K562 (cell line): ENCODE data around the gene NUDT22. TPM values are rescaled to one million over a fixed set of nuclear protein-coding genes. Genes with fewer than 3 reads are reported as not detected.

Experiments used
- ATF1 ChIP-seq, 2 experiments: fragments of 450-650 bp in 1 of 2; IDR thresholded peaks; 2 replicates each; pipeline ENCODE4 v1.6.1; 2016; ENCODE audit warnings: missing compliant biosample characterization in 1 of 2, missing genetic modification characterization in 1 of 2
- GTF2A2 ChIP-seq: IDR thresholded peaks from 2 replicates; pipeline ENCODE4 v1.6.1; 2016; ENCODE audit warnings: mild to moderate bottlenecking, missing genetic modification characterization, missing compliant biosample characterization
- IFI16 ChIP-seq: fragments of 250-450 bp; sonication (Bioruptor Pico); IDR thresholded peaks from 2 replicates; pipeline ENCODE4 v2.1.2; 2022; ENCODE audit warnings: mild to moderate bottlenecking, inconsistent platforms
- KAT2B ChIP-seq: IDR thresholded peaks from one replicate; pipeline ENCODE4 v1.6.1; 2012; ENCODE audit warnings: low read depth, mild to moderate bottlenecking, control low read depth, inconsistent platforms, low read length, moderate library complexity
- RBM15 ChIP-seq: fragments of 200-400 bp; formaldehyde crosslinking; IDR thresholded peaks from 2 replicates; pipeline ENCODE4 v1.6.1; 2018; ENCODE audit warnings: mild to moderate bottlenecking, low read length, moderate library complexity; ENCODE audit not compliant: insufficient read depth
- TBL1XR1 ChIP-seq, 2 experiments: IDR thresholded peaks; 2 replicates each; pipeline ENCODE4 v1.6.1; 2012; ENCODE audit warnings: improper control_type of control experiment in 2 of 2, low read length in 2 of 2, mild to moderate bottlenecking in 1 of 2
- TEAD1 ChIP-seq, 2 experiments: fragments of 450-650 bp in 1 of 2; sonication (generic) in 1 of 2; formaldehyde crosslinking; IDR thresholded peaks; 2 replicates each; pipeline versions ENCODE4 v1.4.0 to v1.8.0; 2020 to 2022; ENCODE audit warnings: mild to moderate bottlenecking in 2 of 2, missing genetic modification reagents in 1 of 2
- TEAD4 ChIP-seq, 2 experiments: sonication (generic) in 1 of 2; formaldehyde crosslinking in 1 of 2; IDR thresholded peaks; 2 replicates each; pipeline versions ENCODE4 v1.6.1 to v1.8.0; 2012 to 2022; ENCODE audit warnings: borderline replicate concordance in 1 of 2, inconsistent platforms in 1 of 2, low read length in 1 of 2, mild to moderate bottlenecking in 1 of 2, missing genetic modification reagents in 1 of 2
- XRCC3 ChIP-seq: fragments of 450-650 bp; IDR thresholded peaks from 2 replicates; pipeline ENCODE4 v1.6.1; 2017; ENCODE audit warnings: mild to moderate bottlenecking, moderate library complexity
- ZC3H11A ChIP-seq: IDR thresholded peaks from 2 replicates; pipeline ENCODE4 v1.6.1; 2012; ENCODE audit warnings: low read depth, low read length, improper control_type of control experiment
- ZC3H8 ChIP-seq: fragments of 450-650 bp; IDR thresholded peaks from 2 replicates; pipeline ENCODE4 v1.6.1; 2017
- ZEB2 ChIP-seq: fragments of 450-650 bp; IDR thresholded peaks from 2 replicates; pipeline ENCODE4 v1.6.1; 2016
- ZNF717 ChIP-seq: fragments of 250-450 bp; sonication (Bioruptor Pico); IDR thresholded peaks from 2 replicates; pipeline ENCODE4 v1.5.0; 2021
- ZNF75A ChIP-seq: fragments of 450-650 bp; formaldehyde crosslinking; IDR thresholded peaks from 2 replicates; pipeline ENCODE4 v1.4.0; 2020; ENCODE audit warnings: mild to moderate bottlenecking
- ZNF79 ChIP-seq: fragments of 250-450 bp; sonication (Bioruptor Pico); IDR thresholded peaks from 2 replicates; pipeline ENCODE4 v1.4.0; 2020; ENCODE audit warnings: low read depth, mild to moderate bottlenecking, moderate library complexity
- polyA plus RNA-seq, 8 experiments: library from polyadenylated mRNA; depleted of rRNA in 4 of 8; stranded (reverse) in 5 of 8; unstranded in 3 of 8; fragments of >200 nt; fragmentation: Nextera tagmentation in 2 of 8; fragmentation: Illumina TruSeq in 1 of 8; extraction: Ambion mirVana in 2 of 8; extraction: Trizol in 1 of 8; gene quantifications; 2 replicates each; pipeline versions ENCODE4 v1.2.1 to v1.2.3, GENCODE V29; 2011 to 2014; ENCODE audit warnings: inconsistent platforms in 1 of 8, missing spikeins in 1 of 8
- total RNA-seq, 7 experiments: library from RNA; depleted of rRNA in 6 of 7; stranded (reverse); fragments of >200 nt in 6 of 7; fragmentation: Illumina TruSeq in 2 of 7; extraction: Trizol in 2 of 7; gene quantifications; 2 replicates each; pipeline versions ENCODE4 v1.2.1 to v1.2.3, GENCODE V29; 2011 to 2021; ENCODE audit warnings: low replicate concordance in 1 of 7
- TF ChIP-seq, protein P1 (sequence below): fragments of 450-650 bp; IDR thresholded peaks from one replicate; pipeline ENCODE4 v1.6.1; 2018; ENCODE audit warnings: mild to moderate bottlenecking, moderate library complexity; ENCODE audit not compliant: partially characterized antibody
- TF ChIP-seq, protein P2 (sequence below): fragments of 150-350 bp; conservative IDR thresholded peaks from 2 replicates; pipeline ENCODE4 v1.6.1; 2014; ENCODE audit warnings: low read length
- TF ChIP-seq, protein P3 (sequence below): fragments of 450-650 bp; formaldehyde crosslinking; IDR thresholded peaks from 2 replicates; pipeline ENCODE4 v1.4.0; 2022; ENCODE audit warnings: missing genetic modification characterization
- TF ChIP-seq, protein P4 (sequence below): sonication (generic); formaldehyde crosslinking; IDR thresholded peaks from 2 replicates; pipeline ENCODE4 v1.9.0; 2022; ENCODE audit warnings: mild to moderate bottlenecking, missing genetic modification reagents
- TF ChIP-seq, protein P5 (sequence below): fragments of 450-650 bp; IDR thresholded peaks from 2 replicates; pipeline ENCODE4 v1.6.1; 2018; ENCODE audit warnings: mild to moderate bottlenecking, low read depth; ENCODE audit not compliant: partially characterized antibody

NUDT22 gene
- total and polyA plus RNA-seq, 9 of the 15 experiments (the other 6 are each of a cell fraction or from before 2014, with no cell fraction given), result 6.3 to 92.6 (median 37.4) TPM

DNA sequence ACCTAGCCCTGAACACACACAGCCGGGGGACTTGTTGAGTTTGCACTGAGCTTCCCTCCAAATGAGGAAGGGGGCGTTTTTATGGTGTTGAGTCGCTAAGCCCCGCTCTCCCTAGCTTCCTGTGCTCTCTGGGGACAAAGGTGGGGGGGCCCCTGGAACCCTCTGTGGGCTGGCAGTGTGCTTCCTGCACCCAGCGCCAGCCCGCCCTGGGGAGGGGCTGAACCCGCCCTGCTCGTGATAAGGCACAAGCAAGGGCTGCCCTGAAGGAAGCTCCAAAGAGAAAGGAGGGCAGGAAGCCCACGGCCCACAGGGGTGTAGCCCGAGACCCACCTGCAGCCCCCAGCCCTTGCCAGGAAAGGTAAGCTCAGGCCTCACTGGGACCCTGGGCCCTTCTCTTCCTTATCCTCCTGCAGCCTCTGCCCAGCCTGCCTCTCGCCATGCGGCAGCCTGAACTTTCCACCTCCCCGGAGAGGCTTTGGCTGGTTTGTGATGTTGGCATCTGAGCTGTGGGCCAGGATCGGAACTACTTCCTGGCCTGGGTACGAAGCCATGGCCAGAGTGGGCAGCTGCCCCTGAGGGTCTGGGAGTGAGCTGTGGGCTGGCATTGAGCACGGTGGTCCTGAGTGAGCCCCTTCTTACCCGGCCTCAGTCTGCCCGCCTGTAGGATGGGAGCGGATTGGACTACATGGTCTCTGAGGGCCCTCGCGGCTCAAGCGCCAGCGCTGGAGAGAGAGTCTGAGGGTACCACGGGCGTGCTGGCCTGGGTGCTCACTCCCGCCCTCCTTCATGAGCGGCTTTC, 19.4 kb upstream of the NUDT22 start, which contains the start of gene FERMT3 (continued):
- TF ChIP-seq, protein P1, sequence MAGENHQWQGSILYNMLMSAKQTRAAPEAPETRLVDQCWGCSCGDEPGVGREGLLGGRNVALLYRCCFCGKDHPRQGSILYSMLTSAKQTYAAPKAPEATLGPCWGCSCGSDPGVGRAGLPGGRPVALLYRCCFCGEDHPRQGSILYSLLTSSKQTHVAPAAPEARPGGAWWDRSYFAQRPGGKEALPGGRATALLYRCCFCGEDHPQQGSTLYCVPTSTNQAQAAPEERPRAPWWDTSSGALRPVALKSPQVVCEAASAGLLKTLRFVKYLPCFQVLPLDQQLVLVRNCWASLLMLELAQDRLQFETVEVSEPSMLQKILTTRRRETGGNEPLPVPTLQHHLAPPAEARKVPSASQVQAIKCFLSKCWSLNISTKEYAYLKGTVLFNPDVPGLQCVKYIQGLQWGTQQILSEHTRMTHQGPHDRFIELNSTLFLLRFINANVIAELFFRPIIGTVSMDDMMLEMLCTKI, result no peak
- TF ChIP-seq IFI16 (CRISPR knock-in tag), result no peak
- TF ChIP-seq XRCC3, result no peak
- no peak for TF ChIP-seq ATF1 (CRISPR knock-in tag; IDR thresholded peaks at IDR 0.05)
- TF ChIP-seq ATF1 (tag; IDR thresholded peaks at IDR 0.05), result no peak
- TF ChIP-seq, protein P2, sequence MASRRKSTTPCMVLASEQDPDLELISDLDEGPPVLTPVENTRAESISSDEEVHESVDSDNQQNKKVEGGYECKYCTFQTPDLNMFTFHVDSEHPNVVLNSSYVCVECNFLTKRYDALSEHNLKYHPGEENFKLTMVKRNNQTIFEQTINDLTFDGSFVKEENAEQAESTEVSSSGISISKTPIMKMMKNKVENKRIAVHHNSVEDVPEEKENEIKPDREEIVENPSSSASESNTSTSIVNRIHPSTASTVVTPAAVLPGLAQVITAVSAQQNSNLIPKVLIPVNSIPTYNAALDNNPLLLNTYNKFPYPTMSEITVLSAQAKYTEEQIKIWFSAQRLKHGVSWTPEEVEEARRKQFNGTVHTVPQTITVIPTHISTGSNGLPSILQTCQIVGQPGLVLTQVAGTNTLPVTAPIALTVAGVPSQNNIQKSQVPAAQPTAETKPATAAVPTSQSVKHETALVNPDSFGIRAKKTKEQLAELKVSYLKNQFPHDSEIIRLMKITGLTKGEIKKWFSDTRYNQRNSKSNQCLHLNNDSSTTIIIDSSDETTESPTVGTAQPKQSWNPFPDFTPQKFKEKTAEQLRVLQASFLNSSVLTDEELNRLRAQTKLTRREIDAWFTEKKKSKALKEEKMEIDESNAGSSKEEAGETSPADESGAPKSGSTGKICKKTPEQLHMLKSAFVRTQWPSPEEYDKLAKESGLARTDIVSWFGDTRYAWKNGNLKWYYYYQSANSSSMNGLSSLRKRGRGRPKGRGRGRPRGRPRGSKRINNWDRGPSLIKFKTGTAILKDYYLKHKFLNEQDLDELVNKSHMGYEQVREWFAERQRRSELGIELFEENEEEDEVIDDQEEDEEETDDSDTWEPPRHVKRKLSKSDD, result no peak
- TF ChIP-seq ZC3H8, result no peak
- peak in 1 of 2 experiments; percentile 39; a peak in 1 of 4 replicates for TF ChIP-seq TEAD1 (CRISPR knock-in tag; IDR thresholded peaks at IDR 0.05)
- TF ChIP-seq RBM15, result no peak
- TF ChIP-seq ZNF79 (CRISPR knock-in tag), result no peak; the same call in 1 of the 2 replicates
- TF ChIP-seq, protein P3, sequence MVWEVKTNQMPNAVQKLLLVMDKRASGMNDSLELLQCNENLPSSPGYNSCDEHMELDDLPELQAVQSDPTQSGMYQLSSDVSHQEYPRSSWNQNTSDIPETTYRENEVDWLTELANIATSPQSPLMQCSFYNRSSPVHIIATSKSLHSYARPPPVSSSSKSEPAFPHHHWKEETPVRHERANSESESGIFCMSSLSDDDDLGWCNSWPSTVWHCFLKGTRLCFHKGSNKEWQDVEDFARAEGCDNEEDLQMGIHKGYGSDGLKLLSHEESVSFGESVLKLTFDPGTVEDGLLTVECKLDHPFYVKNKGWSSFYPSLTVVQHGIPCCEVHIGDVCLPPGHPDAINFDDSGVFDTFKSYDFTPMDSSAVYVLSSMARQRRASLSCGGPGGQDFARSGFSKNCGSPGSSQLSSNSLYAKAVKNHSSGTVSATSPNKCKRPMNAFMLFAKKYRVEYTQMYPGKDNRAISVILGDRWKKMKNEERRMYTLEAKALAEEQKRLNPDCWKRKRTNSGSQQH (CRISPR knock-in tag), result no peak
- TF ChIP-seq, protein P4, sequence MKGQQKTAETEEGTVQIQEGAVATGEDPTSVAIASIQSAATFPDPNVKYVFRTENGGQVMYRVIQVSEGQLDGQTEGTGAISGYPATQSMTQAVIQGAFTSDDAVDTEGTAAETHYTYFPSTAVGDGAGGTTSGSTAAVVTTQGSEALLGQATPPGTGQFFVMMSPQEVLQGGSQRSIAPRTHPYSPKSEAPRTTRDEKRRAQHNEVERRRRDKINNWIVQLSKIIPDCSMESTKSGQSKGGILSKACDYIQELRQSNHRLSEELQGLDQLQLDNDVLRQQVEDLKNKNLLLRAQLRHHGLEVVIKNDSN (CRISPR knock-in tag), result peak; percentile 51
- no peak for TF ChIP-seq ZEB2
- no peak for TF ChIP-seq ZNF75A (CRISPR knock-in tag)
- 0 out of 2 replicates have a peak, but pooled peaks have one; percentile 51 for TF ChIP-seq ZNF717 (CRISPR knock-in tag)
- peak in 1 of 2 experiments; percentile 38; a peak in 1 of 4 replicates for TF ChIP-seq TBL1XR1 (IDR thresholded peaks at IDR 0.05; ENCODE audit: low read length in 2 of 2)
- no peak for TF ChIP-seq GTF2A2 (tag)
- no peak for TF ChIP-seq TEAD4 (IDR thresholded peaks at IDR 0.05; ENCODE audit: low read length)
- 0 out of 2 replicates have a peak, but pooled peaks have one; percentile 53 for TF ChIP-seq TEAD4 (CRISPR knock-in tag; IDR thresholded peaks at IDR 0.05; ENCODE audit: borderline replicate concordance)
- TF ChIP-seq, protein P5, sequence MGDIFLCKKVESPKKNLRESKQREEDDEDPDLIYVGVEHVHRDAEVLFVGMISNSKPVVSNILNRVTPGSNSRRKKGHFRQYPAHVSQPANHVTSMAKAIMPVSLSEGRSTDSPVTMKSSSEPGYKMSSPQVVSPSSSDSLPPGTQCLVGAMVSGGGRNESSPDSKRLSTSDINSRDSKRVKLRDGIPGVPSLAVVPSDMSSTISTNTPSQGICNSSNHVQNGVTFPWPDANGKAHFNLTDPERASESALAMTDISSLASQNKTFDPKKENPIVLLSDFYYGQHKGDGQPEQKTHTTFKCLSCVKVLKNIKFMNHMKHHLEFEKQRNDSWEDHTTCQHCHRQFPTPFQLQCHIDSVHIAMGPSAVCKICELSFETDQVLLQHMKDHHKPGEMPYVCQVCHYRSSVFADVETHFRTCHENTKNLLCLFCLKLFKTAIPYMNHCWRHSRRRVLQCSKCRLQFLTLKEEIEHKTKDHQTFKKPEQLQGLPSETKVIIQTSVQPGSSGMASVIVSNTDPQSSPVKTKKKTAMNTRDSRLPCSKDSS, result no peak
- no peak for TF ChIP-seq ZC3H11A
- no peak for TF ChIP-seq KAT2B
